GM12873 (cell line): ENCODE measurements around the gene KRTAP9-6.
"Not testable (repeated sequence)": the region's sequence is repeated elsewhere in the genome, so short reads cannot be mapped to it uniquely, and the experiment has no call there.

ENCODE experiments used
- TF ChIP-seq, protein P1 (sequence below): IDR thresholded peaks from 2 replicates; pipeline ENCODE4 v1.5.1; 2012; ENCODE audit warnings: low read depth, mild to moderate bottlenecking, moderate library complexity, low read length, control low read depth; ENCODE audit not compliant: insufficient read depth; ENCODE audit errors: missing control alignments

KRTAP9-6 gene

GRCh38 chr17:41256291-41256685, 8.9 kb upstream of the KRTAP9-6 start:
- TF ChIP-seq, protein P1, sequence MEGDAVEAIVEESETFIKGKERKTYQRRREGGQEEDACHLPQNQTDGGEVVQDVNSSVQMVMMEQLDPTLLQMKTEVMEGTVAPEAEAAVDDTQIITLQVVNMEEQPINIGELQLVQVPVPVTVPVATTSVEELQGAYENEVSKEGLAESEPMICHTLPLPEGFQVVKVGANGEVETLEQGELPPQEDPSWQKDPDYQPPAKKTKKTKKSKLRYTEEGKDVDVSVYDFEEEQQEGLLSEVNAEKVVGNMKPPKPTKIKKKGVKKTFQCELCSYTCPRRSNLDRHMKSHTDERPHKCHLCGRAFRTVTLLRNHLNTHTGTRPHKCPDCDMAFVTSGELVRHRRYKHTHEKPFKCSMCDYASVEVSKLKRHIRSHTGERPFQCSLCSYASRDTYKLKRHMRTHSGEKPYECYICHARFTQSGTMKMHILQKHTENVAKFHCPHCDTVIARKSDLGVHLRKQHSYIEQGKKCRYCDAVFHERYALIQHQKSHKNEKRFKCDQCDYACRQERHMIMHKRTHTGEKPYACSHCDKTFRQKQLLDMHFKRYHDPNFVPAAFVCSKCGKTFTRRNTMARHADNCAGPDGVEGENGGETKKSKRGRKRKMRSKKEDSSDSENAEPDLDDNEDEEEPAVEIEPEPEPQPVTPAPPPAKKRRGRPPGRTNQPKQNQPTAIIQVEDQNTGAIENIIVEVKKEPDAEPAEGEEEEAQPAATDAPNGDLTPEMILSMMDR, result no peak

DNA sequence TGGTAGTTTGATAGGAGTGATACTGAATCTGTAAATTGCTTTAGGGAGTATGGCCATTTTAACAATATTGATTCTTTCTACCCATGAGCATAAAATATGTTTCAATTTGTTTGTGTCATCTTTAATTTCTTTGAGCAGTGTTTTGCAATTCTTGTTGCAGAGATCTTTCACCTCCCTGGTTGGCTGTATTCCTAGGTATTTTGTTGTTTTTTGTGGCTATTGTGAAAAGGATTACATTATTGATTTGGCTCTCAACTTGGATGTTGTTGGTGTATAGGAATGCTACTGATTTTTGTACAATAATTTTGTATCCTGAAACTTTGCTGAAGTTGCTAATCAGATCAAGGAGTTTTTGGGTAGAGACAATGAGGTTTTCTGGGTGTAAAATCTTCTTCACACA, 6.8 kb upstream of the KRTAP9-6 start:
- TF ChIP-seq, protein P1, result no peak

DNA sequence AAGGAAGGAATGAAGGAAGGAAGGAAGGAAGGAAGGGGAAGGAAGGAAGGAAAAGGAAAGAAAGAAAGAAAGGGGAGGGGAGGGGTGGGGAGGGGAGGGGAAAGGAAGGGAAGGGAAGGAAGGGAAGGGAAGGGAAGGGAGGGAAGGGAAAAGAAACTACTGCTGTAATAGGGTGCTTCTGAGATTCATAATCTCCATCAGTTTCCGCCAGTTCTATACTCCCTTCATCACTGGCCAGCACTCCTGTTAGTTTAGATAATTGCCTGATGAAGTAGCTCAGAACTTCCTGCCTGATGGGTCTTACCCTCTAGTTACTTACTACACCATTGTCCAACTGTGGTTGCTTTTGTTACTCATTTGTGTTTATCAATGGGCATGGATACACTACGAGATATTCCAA, 2.0 kb upstream of the KRTAP9-6 start:
- TF ChIP-seq, protein P1, result no peak

- TF ChIP-seq, protein P1, result no peak
Measured at GRCh38 chr17:41264599-41264998, 579 bp upstream of the KRTAP9-6 start.

- TF ChIP-seq, protein P1, result no peak
Measured at GRCh38 chr17:41267711-41268110, 2.5 kb downstream of the KRTAP9-6 start.

GRCh38 chr17:41271858-41272257, 6.7 kb downstream of the KRTAP9-6 start:
- TF ChIP-seq, protein P1, result no peak

DNA sequence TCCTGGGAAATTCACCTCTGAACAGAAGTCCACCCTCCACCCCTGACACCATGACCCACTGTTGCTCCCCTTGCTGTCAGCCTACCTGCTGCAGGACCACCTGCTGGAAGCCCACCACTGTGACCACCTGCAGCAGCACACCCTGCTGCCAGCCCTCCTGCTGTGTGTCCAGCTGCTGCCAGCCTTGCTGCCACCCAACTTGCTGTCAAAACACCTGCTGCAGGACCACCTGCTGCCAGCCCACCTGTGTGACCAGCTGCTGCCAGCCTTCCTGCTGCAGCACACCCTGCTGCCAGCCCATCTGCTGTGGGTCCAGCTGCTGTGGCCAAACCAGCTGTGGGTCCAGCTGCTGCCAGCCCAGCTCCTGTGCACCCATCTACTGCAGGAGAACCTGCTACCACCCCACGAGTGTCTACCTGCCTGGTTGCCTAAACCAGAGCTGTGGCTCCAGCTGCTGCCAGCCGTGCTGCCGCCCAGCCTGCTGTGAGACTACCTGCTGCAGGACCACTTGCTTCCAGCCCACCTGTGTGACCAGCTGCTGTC, 10.5 kb downstream of the KRTAP9-6 start, which contains the start of gene KRTAP9-7:
Gene KRTAP9-7 (plus strand): TSS at position 51 of the 543 bp plus-strand sequence. CDS start 0 bp downstream, at position 51.
- TF ChIP-seq, protein P1, result not testable (repeated sequence)
